Type B pancreatic cell (in vitro differentiated cells): Measurements from ENCODE around the gene PYGO1. TPM values are rescaled to one million over a fixed set of nuclear protein-coding genes. Genes with fewer than 3 reads are reported as not detected.

Source experiments
- DNase-seq: peaks from one replicate; pipeline ENCODE4 v3.0.0; 2021; ENCODE audit warnings: mixed read lengths; ENCODE audit not compliant: unreplicated experiment; ENCODE audit errors: extremely low spot score
- H3K27ac Mint-ChIP-seq: 2 replicates; pipeline ENCODE4 v1.8.0; 2021; ENCODE audit warnings: mild to moderate bottlenecking, mixed read lengths
- H3K27me3 Mint-ChIP-seq: 2 replicates; pipeline ENCODE4 v1.8.0; 2021; ENCODE audit warnings: mixed read lengths
- H3K36me3 Mint-ChIP-seq: 2 replicates; pipeline ENCODE4 v1.8.0; 2021; ENCODE audit warnings: mixed read lengths
- H3K4me1 Mint-ChIP-seq: one replicate; pipeline ENCODE4 v1.8.0; 2021; ENCODE audit warnings: mixed read lengths; ENCODE audit not compliant: unreplicated experiment
- H3K4me3 Mint-ChIP-seq: 2 replicates; pipeline ENCODE4 v1.8.0; 2021; ENCODE audit warnings: mild to moderate bottlenecking, mixed read lengths
- H3K9me3 Mint-ChIP-seq: 2 replicates; pipeline ENCODE4 v1.8.0; 2021; ENCODE audit warnings: mixed read lengths
- total RNA-seq: library from RNA; stranded (reverse); gene quantifications from 2 replicates; pipeline ENCODE4 v1.2.1, GENCODE V29; 2021; ENCODE audit warnings: low replicate concordance
- TF ChIP-seq, protein P1 (sequence below): fragments of 200-600 bp; sonication (generic); conservative IDR thresholded peaks from 2 replicates; pipeline ENCODE4 v1.5.0; 2021; ENCODE audit warnings: antibody characterized with exemption, mild to moderate bottlenecking

PYGO1 gene
- total RNA-seq, 1 donor from 2014 or later: 29.0 TPM

GRCh38 chr15:55552451-55552850 lies 35.7 kb downstream of the PYGO1 start:
- H3K4me3 Mint-ChIP-seq: no peak overlapping the region
- H3K36me3 Mint-ChIP-seq: peaks cover 22% of the 10 kb centered on the region
- no peak overlapping the region for H3K27ac Mint-ChIP-seq
- H3K4me1 Mint-ChIP-seq: no peaks in the 10 kb centered on the region
- TF ChIP-seq, protein P1, sequence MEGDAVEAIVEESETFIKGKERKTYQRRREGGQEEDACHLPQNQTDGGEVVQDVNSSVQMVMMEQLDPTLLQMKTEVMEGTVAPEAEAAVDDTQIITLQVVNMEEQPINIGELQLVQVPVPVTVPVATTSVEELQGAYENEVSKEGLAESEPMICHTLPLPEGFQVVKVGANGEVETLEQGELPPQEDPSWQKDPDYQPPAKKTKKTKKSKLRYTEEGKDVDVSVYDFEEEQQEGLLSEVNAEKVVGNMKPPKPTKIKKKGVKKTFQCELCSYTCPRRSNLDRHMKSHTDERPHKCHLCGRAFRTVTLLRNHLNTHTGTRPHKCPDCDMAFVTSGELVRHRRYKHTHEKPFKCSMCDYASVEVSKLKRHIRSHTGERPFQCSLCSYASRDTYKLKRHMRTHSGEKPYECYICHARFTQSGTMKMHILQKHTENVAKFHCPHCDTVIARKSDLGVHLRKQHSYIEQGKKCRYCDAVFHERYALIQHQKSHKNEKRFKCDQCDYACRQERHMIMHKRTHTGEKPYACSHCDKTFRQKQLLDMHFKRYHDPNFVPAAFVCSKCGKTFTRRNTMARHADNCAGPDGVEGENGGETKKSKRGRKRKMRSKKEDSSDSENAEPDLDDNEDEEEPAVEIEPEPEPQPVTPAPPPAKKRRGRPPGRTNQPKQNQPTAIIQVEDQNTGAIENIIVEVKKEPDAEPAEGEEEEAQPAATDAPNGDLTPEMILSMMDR: no peak
- no peak for DNase-seq
- H3K27me3 Mint-ChIP-seq: no peaks in the 10 kb centered on the region
- peaks cover 23% of the 10 kb centered on the region for H3K9me3 Mint-ChIP-seq

DNA sequence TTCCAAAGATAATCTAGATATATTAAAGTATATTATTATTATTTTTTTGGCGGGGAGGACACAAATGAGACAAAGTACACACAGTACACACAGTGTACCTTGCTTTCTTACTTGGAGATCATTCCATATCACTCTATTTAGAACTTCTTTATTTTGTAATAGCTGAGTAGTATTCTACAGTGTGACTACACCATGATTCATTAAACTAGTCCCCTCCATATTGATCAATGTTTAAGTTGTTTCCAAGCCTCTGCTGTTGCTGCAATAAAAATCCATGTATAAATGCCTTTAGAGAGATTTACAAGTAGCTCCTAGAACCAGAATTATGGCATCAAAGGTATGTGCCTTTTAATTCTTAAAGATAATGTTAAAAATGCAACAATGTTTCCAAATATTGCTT lies 38.8 kb downstream of the PYGO1 start:
- no peaks in the 10 kb centered on the region for H3K4me1 Mint-ChIP-seq
- no peak for DNase-seq
- no peaks in the 10 kb centered on the region for H3K27me3 Mint-ChIP-seq
- H3K4me3 Mint-ChIP-seq: no peak overlapping the region
- H3K36me3 Mint-ChIP-seq: peaks cover 23% of the 10 kb centered on the region
- no peak overlapping the region for H3K27ac Mint-ChIP-seq
- H3K9me3 Mint-ChIP-seq: peaks cover 6% of the 10 kb centered on the region
- TF ChIP-seq, protein P1: no peak

GRCh38 chr15:55546718-55547117 lies 41.4 kb downstream of the PYGO1 start:
- TF ChIP-seq, protein P1: no peak
- Mint-ChIP-seq H3K4me3 (no peak overlapping the region), H3K4me1 (no peaks in the 10 kb centered on the region), H3K27ac (no peak overlapping the region), H3K27me3 (no peaks in the 10 kb centered on the region), H3K36me3 (peaks cover 22% of the 10 kb centered on the region), H3K9me3 (peaks cover 6% of the 10 kb centered on the region)
- DNase-seq: no peak

- Mint-ChIP-seq H3K27ac (no peak overlapping the region), H3K27me3 (no peaks in the 10 kb centered on the region), H3K36me3 (no peaks in the 10 kb centered on the region), H3K9me3 (no peaks in the 10 kb centered on the region), H3K4me1 (peaks cover 5% of the 10 kb centered on the region), H3K4me3 (no peak overlapping the region)
- DNase-seq: no peak
- TF ChIP-seq, protein P1: no peak
Observed at GRCh38 chr15:55535436-55535835, 52.7 kb downstream of the PYGO1 start.

DNA sequence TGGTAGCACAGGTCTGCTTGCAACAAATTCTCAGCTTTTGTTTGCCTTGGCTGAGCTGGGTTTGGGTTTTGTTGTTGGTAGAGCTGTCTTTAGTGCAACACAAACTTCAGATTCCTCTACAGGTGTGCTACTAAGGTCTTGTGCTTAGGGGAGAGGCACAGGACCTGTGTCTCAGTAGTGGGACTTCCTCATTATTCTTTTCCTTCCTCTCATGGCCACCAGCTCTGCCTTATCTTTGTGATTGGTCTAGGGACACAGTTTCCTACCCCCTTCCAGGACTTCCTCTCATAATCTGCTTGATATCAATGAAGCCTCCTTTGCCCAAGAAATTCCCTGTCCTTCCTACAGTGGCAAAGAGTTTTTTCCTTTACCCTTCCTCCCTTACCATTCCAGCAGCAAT lies 55.2 kb downstream of the PYGO1 start:
- H3K4me1 Mint-ChIP-seq: peaks cover 5% of the 10 kb centered on the region
- H3K27me3 Mint-ChIP-seq: no peaks in the 10 kb centered on the region
- no peak overlapping the region for H3K4me3 Mint-ChIP-seq
- H3K9me3 Mint-ChIP-seq: no peaks in the 10 kb centered on the region
- no peak for DNase-seq
- H3K36me3 Mint-ChIP-seq: no peaks in the 10 kb centered on the region
- no peak overlapping the region for H3K27ac Mint-ChIP-seq
- TF ChIP-seq, protein P1: no peak

- H3K27me3 Mint-ChIP-seq: no peaks in the 10 kb centered on the region
- H3K9me3 Mint-ChIP-seq: peaks cover 4% of the 10 kb centered on the region
- DNase-seq: no peak
- no peak overlapping the region for H3K4me3 Mint-ChIP-seq
- no peak overlapping the region for H3K27ac Mint-ChIP-seq
- H3K4me1 Mint-ChIP-seq: peaks cover 5% of the 10 kb centered on the region
- no peaks in the 10 kb centered on the region for H3K36me3 Mint-ChIP-seq
- TF ChIP-seq, protein P1: no peak
Observed at GRCh38 chr15:55530861-55531313, 57.3 kb downstream of the PYGO1 start.
